DOHH2 (cell line): ENCODE data around the gene SAMD4A.

Experiments
- EZH2phosphoT487 ChIP-seq: fragments of 200-600 bp; sonication (generic); IDR thresholded peaks from 2 replicates; pipeline ENCODE4 v1.6.1; 2017; ENCODE audit warnings: borderline replicate concordance, mild to moderate bottlenecking, antibody characterized with exemption, low read length, moderate library complexity, mixed read lengths
- TF ChIP-seq, protein P1 (sequence below): fragments of 200-600 bp; sonication (generic); IDR thresholded peaks from one replicate; pipeline ENCODE4 v1.5.1; 2014; ENCODE audit warnings: antibody characterized with exemption, mild to moderate bottlenecking, low read depth, low read length; ENCODE audit not compliant: poor library complexity, severe bottlenecking

DNA sequence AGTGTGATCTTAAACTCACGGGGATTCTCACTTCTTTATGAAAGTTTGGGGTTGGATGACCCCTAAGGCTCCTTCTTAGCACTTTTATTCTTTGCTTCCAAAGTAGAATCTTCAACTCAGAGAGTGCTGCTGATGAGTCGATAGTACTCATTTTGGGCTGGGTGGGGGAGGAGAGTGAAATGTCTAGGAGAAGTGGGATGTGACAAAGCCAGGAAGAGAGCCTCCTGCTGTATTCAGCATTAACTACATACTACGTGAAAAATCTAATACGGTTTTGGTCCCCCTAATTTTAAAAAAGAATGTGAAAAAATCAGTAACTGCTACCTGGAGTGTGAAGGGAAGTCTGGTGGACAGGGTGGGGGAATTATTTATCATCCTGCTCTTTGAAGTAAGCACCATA lies 148.3 kb downstream of the SAMD4A start:
- TF ChIP-seq, protein P1, sequence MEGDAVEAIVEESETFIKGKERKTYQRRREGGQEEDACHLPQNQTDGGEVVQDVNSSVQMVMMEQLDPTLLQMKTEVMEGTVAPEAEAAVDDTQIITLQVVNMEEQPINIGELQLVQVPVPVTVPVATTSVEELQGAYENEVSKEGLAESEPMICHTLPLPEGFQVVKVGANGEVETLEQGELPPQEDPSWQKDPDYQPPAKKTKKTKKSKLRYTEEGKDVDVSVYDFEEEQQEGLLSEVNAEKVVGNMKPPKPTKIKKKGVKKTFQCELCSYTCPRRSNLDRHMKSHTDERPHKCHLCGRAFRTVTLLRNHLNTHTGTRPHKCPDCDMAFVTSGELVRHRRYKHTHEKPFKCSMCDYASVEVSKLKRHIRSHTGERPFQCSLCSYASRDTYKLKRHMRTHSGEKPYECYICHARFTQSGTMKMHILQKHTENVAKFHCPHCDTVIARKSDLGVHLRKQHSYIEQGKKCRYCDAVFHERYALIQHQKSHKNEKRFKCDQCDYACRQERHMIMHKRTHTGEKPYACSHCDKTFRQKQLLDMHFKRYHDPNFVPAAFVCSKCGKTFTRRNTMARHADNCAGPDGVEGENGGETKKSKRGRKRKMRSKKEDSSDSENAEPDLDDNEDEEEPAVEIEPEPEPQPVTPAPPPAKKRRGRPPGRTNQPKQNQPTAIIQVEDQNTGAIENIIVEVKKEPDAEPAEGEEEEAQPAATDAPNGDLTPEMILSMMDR = no peak
- no peak for TF ChIP-seq EZH2phosphoT487
